HFF-Myc (cell line): Measurements from ENCODE around the gene PAX2.

Experiments
- DNase-seq: peaks from one replicate; pipeline ENCODE4 v3.0.0-alpha.2; 2011; ENCODE audit warnings: low read depth; ENCODE audit errors: extremely low read depth
- H3K4me3 ChIP-seq: replicated peaks from 2 replicates; pipeline ENCODE4 v1.5.1; 2011; ENCODE audit warnings: low read depth, mild to moderate bottlenecking, control low read depth, low read length
- CTCF ChIP-seq: IDR thresholded peaks from 2 replicates; pipeline ENCODE4 v1.5.1; 2012; ENCODE audit warnings: mild to moderate bottlenecking, low read depth, low read length, control low read depth; ENCODE audit errors: missing control alignments

Gene PAX2

GRCh38 chr10:100803492-100803891, 58.1 kb downstream of the PAX2 start:
- no peak overlapping the region for H3K4me3 ChIP-seq
- DNase-seq, result no peak
- no peak for TF ChIP-seq CTCF

- DNase-seq, result no peak
- no peak overlapping the region for H3K4me3 ChIP-seq
- TF ChIP-seq CTCF, result no peak
Observed at GRCh38 chr10:100803908-100804307, 58.5 kb downstream of the PAX2 start.

GRCh38 chr10:100805543-100806355, 60.4 kb downstream of the PAX2 start:
- DNase-seq, result no peak
- no peak overlapping the region for H3K4me3 ChIP-seq
- TF ChIP-seq CTCF, result no peak

GRCh38 chr10:100806356-100806645, 60.9 kb downstream of the PAX2 start:
- no peak for TF ChIP-seq CTCF
- no peak overlapping the region for H3K4me3 ChIP-seq
- peak; percentile 30 for DNase-seq

- no peak for TF ChIP-seq CTCF
- H3K4me3 ChIP-seq, result no peak overlapping the region
- no peak for DNase-seq
Observed at GRCh38 chr10:100807241-100807951, 62.0 kb downstream of the PAX2 start.

- no peak overlapping the region for H3K4me3 ChIP-seq
- no peak for TF ChIP-seq CTCF
- DNase-seq, result no peak
Observed at GRCh38 chr10:100808876-100809275, 63.5 kb downstream of the PAX2 start.
